ENCODE measurements around the gene UMODL1.

DNA sequence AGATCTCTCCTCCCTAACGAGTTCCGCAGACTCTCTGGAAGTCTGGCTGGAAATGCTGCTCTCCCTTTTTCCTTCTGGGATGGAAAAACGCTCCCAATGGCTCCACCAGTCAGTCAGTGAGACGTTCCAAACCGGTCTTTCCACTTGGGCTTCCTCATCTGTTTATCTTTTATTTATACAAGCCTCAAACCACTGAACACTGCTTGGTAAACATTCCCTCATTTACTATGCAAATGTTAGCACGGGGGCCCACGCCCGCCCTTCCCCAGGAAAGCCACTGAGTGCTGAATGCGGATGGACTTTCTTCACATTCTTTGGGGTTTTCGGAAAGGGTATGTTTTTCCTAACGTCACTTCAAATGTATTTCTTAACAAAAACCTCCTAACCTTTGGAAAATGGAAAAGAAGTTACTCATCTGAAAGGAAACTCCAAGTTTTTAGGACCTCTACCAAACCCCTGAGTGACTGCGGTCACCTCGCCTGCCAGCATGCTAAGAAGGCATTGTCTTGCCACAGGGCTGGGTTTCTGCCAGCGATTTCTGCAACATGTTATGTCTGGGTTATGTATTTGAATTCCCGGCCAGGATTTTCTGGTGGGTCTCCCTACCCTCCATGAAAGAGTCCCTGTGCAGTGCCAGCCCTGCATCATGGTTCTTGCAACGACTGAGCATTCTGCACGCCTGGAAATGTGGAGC is 14.0 kb upstream of the UMODL1 start:
- TF ChIP-seq, protein P1, sequence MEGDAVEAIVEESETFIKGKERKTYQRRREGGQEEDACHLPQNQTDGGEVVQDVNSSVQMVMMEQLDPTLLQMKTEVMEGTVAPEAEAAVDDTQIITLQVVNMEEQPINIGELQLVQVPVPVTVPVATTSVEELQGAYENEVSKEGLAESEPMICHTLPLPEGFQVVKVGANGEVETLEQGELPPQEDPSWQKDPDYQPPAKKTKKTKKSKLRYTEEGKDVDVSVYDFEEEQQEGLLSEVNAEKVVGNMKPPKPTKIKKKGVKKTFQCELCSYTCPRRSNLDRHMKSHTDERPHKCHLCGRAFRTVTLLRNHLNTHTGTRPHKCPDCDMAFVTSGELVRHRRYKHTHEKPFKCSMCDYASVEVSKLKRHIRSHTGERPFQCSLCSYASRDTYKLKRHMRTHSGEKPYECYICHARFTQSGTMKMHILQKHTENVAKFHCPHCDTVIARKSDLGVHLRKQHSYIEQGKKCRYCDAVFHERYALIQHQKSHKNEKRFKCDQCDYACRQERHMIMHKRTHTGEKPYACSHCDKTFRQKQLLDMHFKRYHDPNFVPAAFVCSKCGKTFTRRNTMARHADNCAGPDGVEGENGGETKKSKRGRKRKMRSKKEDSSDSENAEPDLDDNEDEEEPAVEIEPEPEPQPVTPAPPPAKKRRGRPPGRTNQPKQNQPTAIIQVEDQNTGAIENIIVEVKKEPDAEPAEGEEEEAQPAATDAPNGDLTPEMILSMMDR (IDR thresholded peaks at IDR 0.05) = no peak
- TF ChIP-seq POLR2A (IDR thresholded peaks at IDR 0.05) = no peak

Data from tibial nerve (tissue), 3 donors.